Measurements from ENCODE around the gene CCDC87. TPM values are rescaled to one million over a fixed set of nuclear protein-coding genes. Genes with fewer than 3 reads are reported as not detected.
"Not testable (repeated sequence)": the region's sequence is repeated elsewhere in the genome, so short reads cannot be mapped to it uniquely, and the experiment has no call there.

The CCDC87 gene
- total RNA-seq, 1 donor from 2014 or later, result 0.10 TPM

- DNase-seq (ENCODE audit: low spot score) (no peak), ATAC-seq (peak; percentile 28)
Observed at GRCh38 chr11:66617155-66617834, 24.4 kb upstream of the CCDC87 start.

GRCh38 chr11:66616379-66617154 lies 23.7 kb upstream of the CCDC87 start, which contains the start of gene RBM14:
RBM14 (plus strand) TSS chr11:66616630; CDS start chr11:66616721, 91 bp downstream.
- DNase-seq (ENCODE audit: low spot score) (peak; percentile 99), ATAC-seq (peak; percentile 86)

- peak; percentile 58 for DNase-seq (ENCODE audit: low spot score)
- ATAC-seq, result peak; percentile 22
Observed at GRCh38 chr11:66614073-66614472, 21.2 kb upstream of the CCDC87 start.

- no peak for DNase-seq (ENCODE audit: low spot score)
- no peak for ATAC-seq
Observed at GRCh38 chr11:66612458-66612857, 19.6 kb upstream of the CCDC87 start.

- ATAC-seq (no peak), DNase-seq (ENCODE audit: low spot score) (no peak)
Observed at GRCh38 chr11:66609721-66610617, 17.1 kb upstream of the CCDC87 start.

GRCh38 chr11:66607126-66607834 lies 14.4 kb upstream of the CCDC87 start:
- ATAC-seq, result peak; percentile 81
- peak; percentile 99 for DNase-seq (ENCODE audit: low spot score)

GRCh38 chr11:66606608-66607007 lies 13.7 kb upstream of the CCDC87 start:
- ATAC-seq; DNase-seq (ENCODE audit: low spot score): not testable (repeated sequence)

- DNase-seq (ENCODE audit: low spot score) (no peak), ATAC-seq (no peak)
Observed at GRCh38 chr11:66604155-66604554, 11.3 kb upstream of the CCDC87 start.

GRCh38 chr11:66603072-66603471 lies 10.2 kb upstream of the CCDC87 start:
- DNase-seq (ENCODE audit: low spot score) (no peak), ATAC-seq (no peak)

GRCh38 chr11:66600631-66601233 lies 7.9 kb upstream of the CCDC87 start:
- ATAC-seq (peak; percentile 15), DNase-seq (ENCODE audit: low spot score) (no peak)

GRCh38 chr11:66600219-66600618 lies 7.4 kb upstream of the CCDC87 start:
- no peak for DNase-seq (ENCODE audit: low spot score)
- no peak for ATAC-seq

- ATAC-seq, result peak; percentile 40
- no peak for DNase-seq (ENCODE audit: low spot score)
Observed at GRCh38 chr11:66598993-66599392, 6.1 kb upstream of the CCDC87 start.

- no peak for DNase-seq (ENCODE audit: low spot score)
- ATAC-seq, result no peak
Observed at GRCh38 chr11:66595245-66595904, 2.5 kb upstream of the CCDC87 start.

- ATAC-seq (peak; percentile 30), DNase-seq (ENCODE audit: low spot score) (no peak)
Observed at GRCh38 chr11:66593650-66594049, 787 bp upstream of the CCDC87 start.

GRCh38 chr11:66593303-66593635 lies 406 bp upstream of the CCDC87 start:
- no peak for DNase-seq (ENCODE audit: low spot score)

GRCh38 chr11:66591175-66591574 lies 1.7 kb downstream of the CCDC87 start:
- ATAC-seq (peak; percentile 5), DNase-seq (ENCODE audit: low spot score) (no peak)

More at GRCh38 chr11:66593303-66593635, 406 bp upstream of the CCDC87 start:
- ATAC-seq, result peak; percentile 18

- DNase-seq (ENCODE audit: low spot score) (no peak), ATAC-seq (no peak)
Observed at GRCh38 chr11:66589996-66590675, 2.7 kb downstream of the CCDC87 start.

- ATAC-seq; DNase-seq (ENCODE audit: low spot score): not testable (repeated sequence)
Observed at GRCh38 chr11:66589315-66589714, 3.5 kb downstream of the CCDC87 start.

- ATAC-seq, result no peak
- no peak for DNase-seq (ENCODE audit: low spot score)
Observed at GRCh38 chr11:66586136-66586535, 6.7 kb downstream of the CCDC87 start.
